ENCODE results near the gene TBC1D8.

- no peak for TF ChIP-seq CTCF (IDR thresholded peaks at IDR 0.05)
- no peak for TF ChIP-seq ZFX (IDR thresholded peaks at IDR 0.05; ENCODE audit: borderline replicate concordance)
These were observed 158.9 kb downstream of the TBC1D8 start for GRCh38 chr2:100992262-100992661.
